WTC11 (cell line): ENCODE results near the gene NR3C2.

ENCODE experiments used
- CTCF ChIP-seq: fragments of 200-600 bp; IDR thresholded peaks from 2 replicates; pipeline ENCODE4 v1.8.0; 2022; ENCODE audit warnings: antibody characterized with exemption
- ESRRA ChIP-seq: sonication (generic); formaldehyde crosslinking; IDR thresholded peaks from 2 replicates; pipeline ENCODE4 v1.8.1; 2022; ENCODE audit warnings: mild to moderate bottlenecking, missing genetic modification reagents, borderline replicate concordance
- ETV6 ChIP-seq: sonication (generic); formaldehyde crosslinking; IDR thresholded peaks from 2 replicates; pipeline ENCODE4 v1.8.1; 2022; ENCODE audit warnings: mild to moderate bottlenecking, missing genetic modification reagents
- GABPB1 ChIP-seq: sonication (generic); formaldehyde crosslinking; IDR thresholded peaks from 2 replicates; pipeline ENCODE4 v1.8.1; 2023; ENCODE audit warnings: mild to moderate bottlenecking, missing genetic modification reagents
- JUN ChIP-seq: sonication (generic); formaldehyde crosslinking; IDR thresholded peaks from 2 replicates; pipeline ENCODE4 v1.8.0; 2023; ENCODE audit warnings: mild to moderate bottlenecking, missing genetic modification reagents
- MXD4 ChIP-seq: fragments of 250-450 bp; sonication (Bioruptor Pico); IDR thresholded peaks from 2 replicates; pipeline ENCODE4 v1.8.0; 2021; ENCODE audit warnings: mild to moderate bottlenecking, moderate library complexity, borderline replicate concordance
- SMAD3 ChIP-seq: sonication (generic); formaldehyde crosslinking; IDR thresholded peaks from 2 replicates; pipeline ENCODE4 v1.8.0; 2022; ENCODE audit warnings: missing genetic modification reagents, mild to moderate bottlenecking, borderline replicate concordance
- USF2 ChIP-seq: sonication (generic); formaldehyde crosslinking; IDR thresholded peaks from 2 replicates; pipeline ENCODE4 v1.8.1; 2023; ENCODE audit warnings: mild to moderate bottlenecking, missing genetic modification reagents, moderate library complexity
- ZBTB21 ChIP-seq: sonication (generic); formaldehyde crosslinking; IDR thresholded peaks from 2 replicates; pipeline ENCODE4 v1.8.1; 2023; ENCODE audit warnings: mild to moderate bottlenecking, missing genetic modification reagents, borderline replicate concordance
- ZBTB43 ChIP-seq: sonication (generic); formaldehyde crosslinking; IDR thresholded peaks from 2 replicates; pipeline ENCODE4 v1.8.1; 2023; ENCODE audit warnings: mild to moderate bottlenecking, missing genetic modification reagents
- ZNF512 ChIP-seq: sonication (generic); formaldehyde crosslinking; IDR thresholded peaks from 2 replicates; pipeline ENCODE4 v1.8.1; 2022; ENCODE audit warnings: missing genetic modification reagents, borderline replicate concordance

- TF ChIP-seq ZBTB21 (CRISPR knock-in tag) (no peak), MXD4 (CRISPR knock-in tag) (no peak), CTCF (no peak), ETV6 (CRISPR knock-in tag) (no peak), USF2 (CRISPR knock-in tag) (no peak), ZBTB43 (no peak), ZNF512 (no peak), SMAD3 (no peak), JUN (CRISPR knock-in tag) (no peak), ESRRA (CRISPR knock-in tag) (no peak), GABPB1 (CRISPR knock-in tag) (no peak)
Observed at GRCh38 chr4:148243837-148244236, 198.4 kb downstream of the NR3C2 start.
